ENCODE results near the gene M1AP. TPM values are rescaled to one million over a fixed set of nuclear protein-coding genes. Genes with fewer than 3 reads are reported as not detected.
A peak's percentile ranks its signal among the peaks of the same experiment; 100 is the strongest.

M1AP gene, protein sequence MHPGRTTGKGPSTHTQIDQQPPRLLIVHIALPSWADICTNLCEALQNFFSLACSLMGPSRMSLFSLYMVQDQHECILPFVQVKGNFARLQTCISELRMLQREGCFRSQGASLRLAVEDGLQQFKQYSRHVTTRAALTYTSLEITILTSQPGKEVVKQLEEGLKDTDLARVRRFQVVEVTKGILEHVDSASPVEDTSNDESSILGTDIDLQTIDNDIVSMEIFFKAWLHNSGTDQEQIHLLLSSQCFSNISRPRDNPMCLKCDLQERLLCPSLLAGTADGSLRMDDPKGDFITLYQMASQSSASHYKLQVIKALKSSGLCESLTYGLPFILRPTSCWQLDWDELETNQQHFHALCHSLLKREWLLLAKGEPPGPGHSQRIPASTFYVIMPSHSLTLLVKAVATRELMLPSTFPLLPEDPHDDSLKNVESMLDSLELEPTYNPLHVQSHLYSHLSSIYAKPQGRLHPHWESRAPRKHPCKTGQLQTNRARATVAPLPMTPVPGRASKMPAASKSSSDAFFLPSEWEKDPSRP
- polyA plus RNA-seq (2013, experiment 1 of 2) = 0.04 TPM
- polyA plus RNA-seq (2013, experiment 2 of 2) = 0.03 TPM

DNA sequence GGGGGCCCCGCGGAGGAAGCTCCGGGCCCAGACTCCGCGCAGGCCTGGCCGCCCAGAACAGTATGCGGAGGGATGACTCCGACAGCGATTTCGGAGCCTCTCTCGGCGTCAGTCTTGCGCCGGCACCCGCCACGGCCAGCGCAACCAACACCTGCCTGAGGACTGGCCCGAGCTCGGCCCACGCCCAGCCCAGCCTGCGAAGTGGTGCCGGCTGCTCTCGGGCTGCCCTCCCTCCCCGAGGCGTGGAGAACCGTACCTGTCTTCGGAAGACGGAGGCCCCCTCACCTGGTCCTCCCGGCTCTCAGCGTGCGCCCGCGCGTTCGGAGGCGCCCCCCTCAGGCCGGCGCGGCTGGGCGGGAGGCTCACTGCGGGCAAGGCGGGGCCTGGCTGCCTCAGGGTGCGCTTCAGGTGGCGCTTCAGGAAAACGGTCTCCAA is at the start of gene M1AP:
TSS of gene M1AP (minus strand) at position 322 of the 435 bp plus-strand sequence. CDS start 8,055 bp downstream, outside the sequence.
- Histone ChIP-seq H4K8ac (ENCODE audit: low read length) (peak within 1 kb of the TSS; percentile 55), H2BK15ac (ENCODE audit: low read depth, poor library complexity, severe bottlenecking) (no peak within 1 kb of the TSS), H3K4me2 (ENCODE audit: low read length, poor library complexity, severe bottlenecking) (peak within 1 kb of the TSS; percentile 0), H3K36me3 (ENCODE audit: control insufficient read depth in 1 of 2, insufficient read depth in 2 of 2, low read depth in 1 of 2, low read length in 2 of 2) (no peaks in the 10 kb centered on the region), H3K18ac (ENCODE audit: low read depth in 1 of 2, low read length in 2 of 2) (peak within 1 kb of the TSS; percentile 12 to 38), H3K4me1 (ENCODE audit: control insufficient read depth, insufficient read depth, low read depth, low read length) (peaks cover 4% of the 10 kb centered on the region), H2BK12ac (ENCODE audit: low read length in 2 of 2) (peak within 1 kb of the TSS in 1 of 2 experiments; percentile 61), H3K9me3 (ENCODE audit: control insufficient read depth, low read length) (no peaks in the 10 kb centered on the region), H2AFZ (ENCODE audit: low read depth, low read length) (peak within 1 kb of the TSS; percentile 81), H3K27ac (ENCODE audit: low read length, poor library complexity, severe bottlenecking) (no peak within 1 kb of the TSS), H3K9ac (ENCODE audit: low read length) (no peak within 1 kb of the TSS), H3K4me3 (ENCODE audit: insufficient read depth in 1 of 2, low read depth in 1 of 2, low read length in 2 of 2) (peak within 1 kb of the TSS; percentile 34 to 58), H3K79me1 (replicated peaks; ENCODE audit: low read length, poor library complexity, severe bottlenecking) (no peaks in the 10 kb centered on the region), H2AK5ac (ENCODE audit: low read length, severe bottlenecking) (no peak within 1 kb of the TSS), H4K91ac (ENCODE audit: low read length) (no peak within 1 kb of the TSS), H3K14ac (ENCODE audit: low read length in 2 of 2) (peak within 1 kb of the TSS in 1 of 2 experiments; percentile 82), H3K23ac (ENCODE audit: low read length in 2 of 2) (peak within 1 kb of the TSS in 1 of 2 experiments; percentile 87), H3K4ac (ENCODE audit: low read depth in 1 of 2, low read length in 2 of 2) (peak within 1 kb of the TSS in 1 of 2 experiments; percentile 50), H3K27me3 (ENCODE audit: control insufficient read depth in 1 of 2, insufficient read depth in 1 of 2, low read length in 2 of 2) (peaks cover 3 to 13% of the 10 kb centered on the region in 2 experiments), H2BK5ac (ENCODE audit: low read depth, low read length, poor library complexity, severe bottlenecking) (no peak within 1 kb of the TSS), H2BK120ac (ENCODE audit: low read depth, low read length) (no peak within 1 kb of the TSS)
- DNase-seq = no peak
- 15% methylated on average over 41 of the region's 45 CpGs for WGBS

DNA sequence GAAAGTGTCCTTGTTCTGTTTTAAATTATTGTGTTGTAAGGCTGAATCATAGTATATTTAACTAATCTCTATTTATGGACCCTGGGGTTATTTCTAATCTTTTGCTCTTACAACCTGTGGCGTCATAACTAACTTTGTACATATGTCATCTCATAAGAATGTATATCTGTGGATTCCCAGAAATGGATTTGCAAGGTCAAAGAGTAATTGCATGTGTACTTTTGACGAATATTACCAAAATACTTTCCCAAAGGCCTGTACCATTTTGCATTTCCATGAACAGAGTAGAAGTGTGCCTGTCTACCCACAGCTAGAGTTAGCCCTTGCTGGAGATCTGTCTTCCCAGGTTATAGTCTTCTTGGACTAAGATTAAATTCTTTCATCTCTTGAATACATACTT is 48.7 kb upstream of the M1AP start:
- H2BK120ac ChIP-seq (ENCODE audit: low read depth, low read length) = no peak overlapping the region
- H3K4me2 ChIP-seq (ENCODE audit: low read length, poor library complexity, severe bottlenecking) = no peak overlapping the region
- H3K4ac ChIP-seq (ENCODE audit: low read depth in 1 of 2, low read length in 2 of 2) = no peak overlapping the region
- no peak overlapping the region for H2BK5ac ChIP-seq (ENCODE audit: low read depth, low read length, poor library complexity, severe bottlenecking)
- no peak overlapping the region for H3K14ac ChIP-seq (ENCODE audit: low read length in 2 of 2)
- H3K4me3 ChIP-seq (ENCODE audit: insufficient read depth in 1 of 2, low read depth in 1 of 2, low read length in 2 of 2) = no peak overlapping the region
- no peak overlapping the region for H4K8ac ChIP-seq (ENCODE audit: low read length)
- peak; percentile 44 for DNase-seq
- no peak overlapping the region for H2AFZ ChIP-seq (ENCODE audit: low read depth, low read length)
- peaks cover 3% of the 10 kb centered on the region for H3K4me1 ChIP-seq (ENCODE audit: control insufficient read depth, insufficient read depth, low read depth, low read length)
- no peak overlapping the region for H3K27ac ChIP-seq (ENCODE audit: low read length, poor library complexity, severe bottlenecking)
- no peak overlapping the region for H3K9ac ChIP-seq (ENCODE audit: low read length)
- no peak overlapping the region for H3K23ac ChIP-seq (ENCODE audit: low read length in 2 of 2)
- no peak overlapping the region for H2AK5ac ChIP-seq (ENCODE audit: low read length, severe bottlenecking)
- H3K9me3 ChIP-seq (ENCODE audit: control insufficient read depth, low read length) = no peaks in the 10 kb centered on the region
- H3K18ac ChIP-seq (ENCODE audit: low read depth in 1 of 2, low read length in 2 of 2) = no peak overlapping the region
- peaks cover 3 to 52% of the 10 kb centered on the region in 2 experiments for H3K27me3 ChIP-seq (ENCODE audit: control insufficient read depth in 1 of 2, insufficient read depth in 1 of 2, low read length in 2 of 2)
- WGBS = 40% methylated on average over 1 of the region's 2 CpGs
- H2BK12ac ChIP-seq (ENCODE audit: low read length in 2 of 2) = no peak overlapping the region
- no peaks in the 10 kb centered on the region for H3K79me1 ChIP-seq (replicated peaks; ENCODE audit: low read length, poor library complexity, severe bottlenecking)
- H3K36me3 ChIP-seq (ENCODE audit: control insufficient read depth in 1 of 2, insufficient read depth in 2 of 2, low read depth in 1 of 2, low read length in 2 of 2) = no peaks in the 10 kb centered on the region
- H2BK15ac ChIP-seq (ENCODE audit: low read depth, poor library complexity, severe bottlenecking) = no peak overlapping the region
- H4K91ac ChIP-seq (ENCODE audit: low read length) = no peak overlapping the region

DNA sequence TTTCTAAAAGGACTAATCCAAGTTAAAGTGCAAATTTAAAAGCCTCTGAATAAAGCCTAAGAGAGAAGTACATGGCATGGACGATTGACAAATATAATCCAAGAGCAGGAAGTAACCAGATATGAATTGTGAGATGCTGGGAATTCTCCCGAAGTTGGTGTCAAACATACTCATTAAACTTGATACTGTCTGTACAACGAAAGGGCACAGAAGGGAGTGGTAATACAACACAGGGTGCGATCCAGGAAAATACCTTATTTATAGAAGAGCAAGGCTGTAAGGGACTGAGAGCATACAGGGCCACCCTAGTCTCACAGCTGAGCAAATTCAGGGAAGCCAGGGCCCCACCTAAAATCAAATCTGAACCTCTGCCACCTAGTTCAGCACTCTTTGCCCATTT is 47.5 kb upstream of the M1AP start:
- Histone ChIP-seq H2BK120ac (ENCODE audit: low read depth, low read length) (no peak overlapping the region), H2BK5ac (ENCODE audit: low read depth, low read length, poor library complexity, severe bottlenecking) (no peak overlapping the region), H3K18ac (ENCODE audit: low read depth in 1 of 2, low read length in 2 of 2) (no peak overlapping the region), H2AFZ (ENCODE audit: low read depth, low read length) (no peak overlapping the region), H2BK12ac (ENCODE audit: low read length in 2 of 2) (no peak overlapping the region), H3K27me3 (ENCODE audit: control insufficient read depth in 1 of 2, insufficient read depth in 1 of 2, low read length in 2 of 2) (peaks cover 0 to 44% of the 10 kb centered on the region in 2 experiments), H3K9me3 (ENCODE audit: control insufficient read depth, low read length) (no peaks in the 10 kb centered on the region), H3K4me1 (ENCODE audit: control insufficient read depth, insufficient read depth, low read depth, low read length) (no peaks in the 10 kb centered on the region), H2AK5ac (ENCODE audit: low read length, severe bottlenecking) (no peak overlapping the region), H3K27ac (ENCODE audit: low read length, poor library complexity, severe bottlenecking) (no peak overlapping the region), H3K9ac (ENCODE audit: low read length) (no peak overlapping the region), H4K8ac (ENCODE audit: low read length) (no peak overlapping the region), H2BK15ac (ENCODE audit: low read depth, poor library complexity, severe bottlenecking) (no peak overlapping the region), H3K23ac (ENCODE audit: low read length in 2 of 2) (no peak overlapping the region), H3K14ac (ENCODE audit: low read length in 2 of 2) (no peak overlapping the region), H3K4me3 (ENCODE audit: insufficient read depth in 1 of 2, low read depth in 1 of 2, low read length in 2 of 2) (no peak overlapping the region), H3K4me2 (ENCODE audit: low read length, poor library complexity, severe bottlenecking) (no peak overlapping the region), H3K36me3 (ENCODE audit: control insufficient read depth in 1 of 2, insufficient read depth in 2 of 2, low read depth in 1 of 2, low read length in 2 of 2) (no peaks in the 10 kb centered on the region), H3K79me1 (replicated peaks; ENCODE audit: low read length, poor library complexity, severe bottlenecking) (no peaks in the 10 kb centered on the region), H4K91ac (ENCODE audit: low read length) (no peak overlapping the region), H3K4ac (ENCODE audit: low read depth in 1 of 2, low read length in 2 of 2) (no peak overlapping the region)
- 73% methylated on average over 3 of the region's 4 CpGs for WGBS
- no peak for DNase-seq

DNA sequence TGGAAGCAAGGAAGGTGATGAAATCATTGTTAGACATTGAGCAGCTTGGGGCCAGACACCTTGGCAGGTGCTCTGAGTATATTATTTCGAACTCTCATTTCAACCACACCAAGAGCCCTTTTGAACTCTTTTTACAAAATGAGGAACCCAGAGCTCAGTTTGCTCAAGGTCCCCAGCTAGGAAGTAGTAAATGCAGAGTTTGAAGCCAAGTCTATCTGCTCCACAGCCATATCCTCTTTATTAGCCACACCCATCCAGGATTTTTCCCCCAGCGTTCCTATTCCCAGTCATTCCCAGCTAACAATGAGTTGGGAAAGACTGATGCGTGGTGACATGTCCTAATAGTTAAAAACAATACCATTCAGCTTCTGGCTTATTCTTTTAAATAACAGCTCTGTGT is 46.2 kb upstream of the M1AP start:
- H4K91ac ChIP-seq (ENCODE audit: low read length) = no peak overlapping the region
- no peak overlapping the region for H2BK120ac ChIP-seq (ENCODE audit: low read depth, low read length)
- H2BK5ac ChIP-seq (ENCODE audit: low read depth, low read length, poor library complexity, severe bottlenecking) = no peak overlapping the region
- H3K14ac ChIP-seq (ENCODE audit: low read length in 2 of 2) = no peak overlapping the region
- no peak overlapping the region for H3K4me3 ChIP-seq (ENCODE audit: insufficient read depth in 1 of 2, low read depth in 1 of 2, low read length in 2 of 2)
- H3K36me3 ChIP-seq (ENCODE audit: control insufficient read depth in 1 of 2, insufficient read depth in 2 of 2, low read depth in 1 of 2, low read length in 2 of 2) = no peaks in the 10 kb centered on the region
- H3K79me1 ChIP-seq (replicated peaks; ENCODE audit: low read length, poor library complexity, severe bottlenecking) = no peaks in the 10 kb centered on the region
- H2BK12ac ChIP-seq (ENCODE audit: low read length in 2 of 2) = no peak overlapping the region
- H2BK15ac ChIP-seq (ENCODE audit: low read depth, poor library complexity, severe bottlenecking) = no peak overlapping the region
- no peak overlapping the region for H4K8ac ChIP-seq (ENCODE audit: low read length)
- 100% methylated on average over 1 of the region's 3 CpGs for WGBS
- H3K4me2 ChIP-seq (ENCODE audit: low read length, poor library complexity, severe bottlenecking) = no peak overlapping the region
- peaks cover 0 to 35% of the 10 kb centered on the region in 2 experiments for H3K27me3 ChIP-seq (ENCODE audit: control insufficient read depth in 1 of 2, insufficient read depth in 1 of 2, low read length in 2 of 2)
- no peaks in the 10 kb centered on the region for H3K9me3 ChIP-seq (ENCODE audit: control insufficient read depth, low read length)
- no peak for DNase-seq
- no peak overlapping the region for H2AK5ac ChIP-seq (ENCODE audit: low read length, severe bottlenecking)
- H2AFZ ChIP-seq (ENCODE audit: low read depth, low read length) = no peak overlapping the region
- no peaks in the 10 kb centered on the region for H3K4me1 ChIP-seq (ENCODE audit: control insufficient read depth, insufficient read depth, low read depth, low read length)
- no peak overlapping the region for H3K9ac ChIP-seq (ENCODE audit: low read length)
- no peak overlapping the region for H3K18ac ChIP-seq (ENCODE audit: low read depth in 1 of 2, low read length in 2 of 2)
- H3K23ac ChIP-seq (ENCODE audit: low read length in 2 of 2) = no peak overlapping the region
- no peak overlapping the region for H3K27ac ChIP-seq (ENCODE audit: low read length, poor library complexity, severe bottlenecking)
- H3K4ac ChIP-seq (ENCODE audit: low read depth in 1 of 2, low read length in 2 of 2) = no peak overlapping the region
